HepG2 (cell line): ENCODE data around the gene CTNND1. TPM values are rescaled to one million over a fixed set of nuclear protein-coding genes. Genes with fewer than 3 reads are reported as not detected.
A peak's percentile ranks its signal among the peaks of the same experiment; 100 is the strongest.

Source experiments
- AGO1 ChIP-seq: fragments of 200-400 bp; formaldehyde crosslinking; IDR thresholded peaks from 2 replicates; pipeline ENCODE4 v1.6.1; 2017; ENCODE audit warnings: mild to moderate bottlenecking, low read depth, low read length, moderate library complexity; ENCODE audit not compliant: poor library complexity, severe bottlenecking
- IRF2 ChIP-seq: IDR thresholded peaks from 2 replicates; pipeline ENCODE4 v1.6.1; 2018; ENCODE audit warnings: missing genetic modification reagents, missing compliant biosample characterization
- KMT2B ChIP-seq: IDR thresholded peaks from 2 replicates; pipeline ENCODE4 v1.6.1; 2016; ENCODE audit warnings: missing genetic modification reagents, missing compliant biosample characterization
- PAWR ChIP-seq: sonication (generic); formaldehyde crosslinking; IDR thresholded peaks from 2 replicates; pipeline ENCODE4 v1.4.0; 2020; ENCODE audit warnings: missing genetic modification reagents, mild to moderate bottlenecking, borderline replicate concordance
- POLR2AphosphoS5 ChIP-seq: IDR thresholded peaks from 2 replicates; pipeline ENCODE4 v1.6.1; 2012; ENCODE audit warnings: low read depth, low read length
- SMC3 ChIP-seq: IDR thresholded peaks from 2 replicates; pipeline ENCODE4 v1.6.1; 2011; ENCODE audit warnings: low read length, improper control_type of control experiment
- SNAI1 ChIP-seq: sonication (generic); formaldehyde crosslinking; IDR thresholded peaks from 2 replicates; pipeline ENCODE4 v1.5.0; 2020; ENCODE audit warnings: mild to moderate bottlenecking, missing genetic modification reagents, borderline replicate concordance
- ZFP82 ChIP-seq: sonication (generic); formaldehyde crosslinking; IDR thresholded peaks from 2 replicates; pipeline ENCODE4 v1.5.1; 2020; ENCODE audit warnings: mild to moderate bottlenecking, missing genetic modification reagents, borderline replicate concordance
- ZNF576 ChIP-seq: sonication (generic); formaldehyde crosslinking; IDR thresholded peaks from 2 replicates; pipeline ENCODE4 v1.4.0; 2020; ENCODE audit warnings: mild to moderate bottlenecking, missing genetic modification reagents
- ZNF878 ChIP-seq: sonication (generic); formaldehyde crosslinking; IDR thresholded peaks from 2 replicates; pipeline ENCODE4 v1.8.1; 2023; ENCODE audit warnings: mild to moderate bottlenecking, missing genetic modification reagents, moderate library complexity
- ZSCAN25 ChIP-seq: sonication (generic); formaldehyde crosslinking; IDR thresholded peaks from 2 replicates; pipeline ENCODE4 v1.8.0; 2022; ENCODE audit warnings: mild to moderate bottlenecking, missing genetic modification reagents
- polyA plus RNA-seq, 8 experiments: library from polyadenylated mRNA; depleted of rRNA in 3 of 8; stranded (reverse) in 7 of 8; unstranded in 1 of 8; fragments of >200 nt; fragmentation: Illumina TruSeq in 4 of 8; extraction: Trizol in 4 of 8; gene quantifications; 2 replicates each; pipeline versions ENCODE4 v1.2.1 to v1.2.3, GENCODE V29; 2011 to 2016; ENCODE audit warnings: low read depth in 4 of 8, missing spikeins in 1 of 8, mixed read lengths in 1 of 8; ENCODE audit not compliant: insufficient read depth in 1 of 8
- total RNA-seq, 5 experiments: library from RNA; depleted of rRNA; stranded (reverse); fragments of >200 nt; fragmentation: Illumina TruSeq; extraction: Trizol; gene quantifications; 2 replicates each; pipeline ENCODE4 v1.2.3, GENCODE V29; 2016; ENCODE audit warnings: low read depth in 1 of 5
- TF ChIP-seq, protein P1 (sequence below): IDR thresholded peaks from 2 replicates; pipeline ENCODE4 v1.6.1; 2016; ENCODE audit warnings: control low read depth
- TF ChIP-seq, protein P2 (sequence below): sonication (generic); formaldehyde crosslinking; conservative IDR thresholded peaks from 2 replicates; pipeline ENCODE4 v1.8.0; 2022; ENCODE audit warnings: low read depth, missing genetic modification reagents
- TF ChIP-seq, protein P3 (sequence below): sonication (generic); formaldehyde crosslinking; IDR thresholded peaks from 2 replicates; pipeline ENCODE4 v1.5.0; 2020; ENCODE audit warnings: missing genetic modification reagents
- TF ChIP-seq, protein P4 (sequence below): sonication (generic); formaldehyde crosslinking; IDR thresholded peaks from 2 replicates; pipeline ENCODE4 v1.4.0; 2020; ENCODE audit warnings: low read depth, missing genetic modification reagents
- TF ChIP-seq, protein P5 (sequence below): sonication (generic); formaldehyde crosslinking; IDR thresholded peaks from 2 replicates; pipeline ENCODE4 v1.5.0; 2020; ENCODE audit warnings: mild to moderate bottlenecking, low read depth, missing genetic modification reagents, borderline replicate concordance
- TF ChIP-seq, protein P6 (sequence below): sonication (generic); formaldehyde crosslinking; IDR thresholded peaks from 2 replicates; pipeline ENCODE4 v1.5.0; 2020; ENCODE audit warnings: mild to moderate bottlenecking, missing genetic modification reagents

The CTNND1 gene
- total and polyA plus RNA-seq, 2 of the 13 experiments (the other 11 are each of a cell fraction or from before 2014, with no cell fraction given): 117 to 128 TPM

DNA sequence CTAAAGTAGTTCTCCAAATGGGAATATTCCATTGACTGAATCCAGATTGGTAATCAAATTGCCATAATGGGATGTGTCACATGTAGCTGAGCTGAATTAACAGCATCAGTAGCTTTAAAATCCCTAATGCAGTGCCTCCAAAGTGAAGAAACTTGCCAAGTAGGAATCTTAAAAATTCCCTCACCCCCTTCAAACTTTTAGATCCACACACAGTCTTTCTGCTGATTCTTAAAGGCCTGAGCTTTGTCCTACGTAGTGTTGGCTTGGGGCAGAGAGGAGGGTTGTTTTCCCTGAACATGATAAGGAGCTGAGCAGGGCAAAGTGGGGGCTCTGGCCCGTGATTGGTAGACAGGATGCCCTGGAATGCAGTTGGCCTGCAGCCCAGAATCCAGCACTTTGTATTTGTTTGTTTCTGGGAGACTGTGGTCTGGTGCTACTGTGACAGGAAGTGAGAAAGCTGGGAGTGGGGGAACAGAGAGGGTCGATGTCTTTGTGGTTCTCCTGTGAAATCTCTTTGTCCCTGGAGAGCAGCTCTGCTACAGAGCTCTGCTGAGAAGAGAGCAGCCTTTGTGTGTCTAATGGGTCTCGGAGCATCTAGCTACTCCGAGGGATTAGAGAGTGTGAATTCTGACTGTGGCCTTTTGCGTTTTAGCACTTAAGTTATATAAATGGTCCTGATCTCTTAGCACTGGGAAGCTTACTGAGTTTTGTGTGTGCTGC lies 16.9 kb downstream of the CTNND1 start (continued):
- TF ChIP-seq PAWR (CRISPR knock-in tag) (no peak), ZSCAN25 (peak; percentile 55), ZNF576 (CRISPR knock-in tag) (no peak), IRF2 (CRISPR knock-in tag) (peak; percentile 72), ZNF878 (CRISPR knock-in tag) (peak; percentile 32; the same call in 1 of the 2 replicates), POLR2AphosphoS5 (peak; percentile 68), SMC3 (peak; percentile 33; the same call in 1 of the 2 replicates), SNAI1 (CRISPR knock-in tag) (no peak), ZFP82 (no peak), AGO1 (no peak), KMT2B (CRISPR knock-in tag) (peak; percentile 59; the same call in 1 of the 2 replicates)
- TF ChIP-seq, protein P1, sequence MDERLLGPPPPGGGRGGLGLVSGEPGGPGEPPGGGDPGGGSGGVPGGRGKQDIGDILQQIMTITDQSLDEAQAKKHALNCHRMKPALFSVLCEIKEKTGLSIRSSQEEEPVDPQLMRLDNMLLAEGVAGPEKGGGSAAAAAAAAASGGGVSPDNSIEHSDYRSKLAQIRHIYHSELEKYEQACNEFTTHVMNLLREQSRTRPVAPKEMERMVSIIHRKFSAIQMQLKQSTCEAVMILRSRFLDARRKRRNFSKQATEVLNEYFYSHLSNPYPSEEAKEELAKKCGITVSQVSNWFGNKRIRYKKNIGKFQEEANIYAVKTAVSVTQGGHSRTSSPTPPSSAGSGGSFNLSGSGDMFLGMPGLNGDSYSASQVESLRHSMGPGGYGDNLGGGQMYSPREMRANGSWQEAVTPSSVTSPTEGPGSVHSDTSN: no peak
- TF ChIP-seq, protein P2, sequence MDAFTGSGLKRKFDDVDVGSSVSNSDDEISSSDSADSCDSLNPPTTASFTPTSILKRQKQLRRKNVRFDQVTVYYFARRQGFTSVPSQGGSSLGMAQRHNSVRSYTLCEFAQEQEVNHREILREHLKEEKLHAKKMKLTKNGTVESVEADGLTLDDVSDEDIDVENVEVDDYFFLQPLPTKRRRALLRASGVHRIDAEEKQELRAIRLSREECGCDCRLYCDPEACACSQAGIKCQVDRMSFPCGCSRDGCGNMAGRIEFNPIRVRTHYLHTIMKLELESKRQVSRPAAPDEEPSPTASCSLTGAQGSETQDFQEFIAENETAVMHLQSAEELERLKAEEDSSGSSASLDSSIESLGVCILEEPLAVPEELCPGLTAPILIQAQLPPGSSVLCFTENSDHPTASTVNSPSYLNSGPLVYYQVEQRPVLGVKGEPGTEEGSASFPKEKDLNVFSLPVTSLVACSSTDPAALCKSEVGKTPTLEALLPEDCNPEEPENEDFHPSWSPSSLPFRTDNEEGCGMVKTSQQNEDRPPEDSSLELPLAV (CRISPR knock-in tag): no peak
- TF ChIP-seq, protein P3, sequence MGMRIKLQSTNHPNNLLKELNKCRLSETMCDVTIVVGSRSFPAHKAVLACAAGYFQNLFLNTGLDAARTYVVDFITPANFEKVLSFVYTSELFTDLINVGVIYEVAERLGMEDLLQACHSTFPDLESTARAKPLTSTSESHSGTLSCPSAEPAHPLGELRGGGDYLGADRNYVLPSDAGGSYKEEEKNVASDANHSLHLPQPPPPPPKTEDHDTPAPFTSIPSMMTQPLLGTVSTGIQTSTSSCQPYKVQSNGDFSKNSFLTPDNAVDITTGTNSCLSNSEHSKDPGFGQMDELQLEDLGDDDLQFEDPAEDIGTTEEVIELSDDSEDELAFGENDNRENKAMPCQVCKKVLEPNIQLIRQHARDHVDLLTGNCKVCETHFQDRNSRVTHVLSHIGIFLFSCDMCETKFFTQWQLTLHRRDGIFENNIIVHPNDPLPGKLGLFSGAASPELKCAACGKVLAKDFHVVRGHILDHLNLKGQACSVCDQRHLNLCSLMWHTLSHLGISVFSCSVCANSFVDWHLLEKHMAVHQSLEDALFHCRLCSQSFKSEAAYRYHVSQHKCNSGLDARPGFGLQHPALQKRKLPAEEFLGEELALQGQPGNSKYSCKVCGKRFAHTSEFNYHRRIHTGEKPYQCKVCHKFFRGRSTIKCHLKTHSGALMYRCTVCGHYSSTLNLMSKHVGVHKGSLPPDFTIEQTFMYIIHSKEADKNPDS (CRISPR knock-in tag): peak; percentile 38; the same call in 1 of the 2 replicates
- TF ChIP-seq, protein P4, sequence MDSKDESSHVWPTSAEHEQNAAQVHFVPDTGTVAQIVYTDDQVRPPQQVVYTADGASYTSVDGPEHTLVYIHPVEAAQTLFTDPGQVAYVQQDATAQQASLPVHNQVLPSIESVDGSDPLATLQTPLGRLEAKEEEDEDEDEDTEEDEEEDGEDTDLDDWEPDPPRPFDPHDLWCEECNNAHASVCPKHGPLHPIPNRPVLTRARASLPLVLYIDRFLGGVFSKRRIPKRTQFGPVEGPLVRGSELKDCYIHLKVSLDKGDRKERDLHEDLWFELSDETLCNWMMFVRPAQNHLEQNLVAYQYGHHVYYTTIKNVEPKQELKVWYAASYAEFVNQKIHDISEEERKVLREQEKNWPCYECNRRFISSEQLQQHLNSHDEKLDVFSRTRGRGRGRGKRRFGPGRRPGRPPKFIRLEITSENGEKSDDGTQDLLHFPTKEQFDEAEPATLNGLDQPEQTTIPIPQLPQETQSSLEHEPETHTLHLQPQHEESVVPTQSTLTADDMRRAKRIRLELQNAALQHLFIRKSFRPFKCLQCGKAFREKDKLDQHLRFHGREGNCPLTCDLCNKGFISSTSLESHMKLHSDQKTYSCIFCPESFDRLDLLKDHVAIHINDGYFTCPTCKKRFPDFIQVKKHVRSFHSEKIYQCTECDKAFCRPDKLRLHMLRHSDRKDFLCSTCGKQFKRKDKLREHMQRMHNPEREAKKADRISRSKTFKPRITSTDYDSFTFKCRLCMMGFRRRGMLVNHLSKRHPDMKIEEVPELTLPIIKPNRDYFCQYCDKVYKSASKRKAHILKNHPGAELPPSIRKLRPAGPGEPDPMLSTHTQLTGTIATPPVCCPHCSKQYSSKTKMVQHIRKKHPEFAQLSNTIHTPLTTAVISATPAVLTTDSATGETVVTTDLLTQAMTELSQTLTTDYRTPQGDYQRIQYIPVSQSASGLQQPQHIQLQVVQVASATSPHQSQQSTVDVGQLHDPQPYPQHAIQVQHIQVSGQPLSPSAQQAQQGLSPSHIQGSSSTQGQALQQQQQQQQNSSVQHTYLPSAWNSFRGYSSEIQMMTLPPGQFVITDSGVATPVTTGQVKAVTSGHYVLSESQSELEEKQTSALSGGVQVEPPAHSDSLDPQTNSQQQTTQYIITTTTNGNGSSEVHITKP (CRISPR knock-in tag): no peak
- TF ChIP-seq, protein P5, sequence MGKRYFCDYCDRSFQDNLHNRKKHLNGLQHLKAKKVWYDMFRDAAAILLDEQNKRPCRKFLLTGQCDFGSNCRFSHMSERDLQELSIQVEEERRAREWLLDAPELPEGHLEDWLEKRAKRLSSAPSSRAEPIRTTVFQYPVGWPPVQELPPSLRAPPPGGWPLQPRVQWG (CRISPR knock-in tag): no peak
- TF ChIP-seq, protein P6, sequence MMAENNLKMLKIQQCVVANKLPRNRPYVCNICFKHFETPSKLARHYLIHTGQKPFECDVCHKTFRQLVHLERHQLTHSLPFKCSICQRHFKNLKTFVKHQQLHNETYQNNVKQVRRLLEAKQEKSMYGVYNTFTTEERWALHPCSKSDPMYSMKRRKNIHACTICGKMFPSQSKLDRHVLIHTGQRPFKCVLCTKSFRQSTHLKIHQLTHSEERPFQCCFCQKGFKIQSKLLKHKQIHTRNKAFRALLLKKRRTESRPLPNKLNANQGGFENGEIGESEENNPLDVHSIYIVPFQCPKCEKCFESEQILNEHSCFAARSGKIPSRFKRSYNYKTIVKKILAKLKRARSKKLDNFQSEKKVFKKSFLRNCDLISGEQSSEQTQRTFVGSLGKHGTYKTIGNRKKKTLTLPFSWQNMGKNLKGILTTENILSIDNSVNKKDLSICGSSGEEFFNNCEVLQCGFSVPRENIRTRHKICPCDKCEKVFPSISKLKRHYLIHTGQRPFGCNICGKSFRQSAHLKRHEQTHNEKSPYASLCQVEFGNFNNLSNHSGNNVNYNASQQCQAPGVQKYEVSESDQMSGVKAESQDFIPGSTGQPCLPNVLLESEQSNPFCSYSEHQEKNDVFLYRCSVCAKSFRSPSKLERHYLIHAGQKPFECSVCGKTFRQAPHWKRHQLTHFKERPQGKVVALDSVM (CRISPR knock-in tag): peak; percentile 44
